ENCODE results near the gene PTPN20.
"Not testable (repeated sequence)": the region's sequence is repeated elsewhere in the genome, so short reads cannot be mapped to it uniquely, and the experiment has no call there.

DNA sequence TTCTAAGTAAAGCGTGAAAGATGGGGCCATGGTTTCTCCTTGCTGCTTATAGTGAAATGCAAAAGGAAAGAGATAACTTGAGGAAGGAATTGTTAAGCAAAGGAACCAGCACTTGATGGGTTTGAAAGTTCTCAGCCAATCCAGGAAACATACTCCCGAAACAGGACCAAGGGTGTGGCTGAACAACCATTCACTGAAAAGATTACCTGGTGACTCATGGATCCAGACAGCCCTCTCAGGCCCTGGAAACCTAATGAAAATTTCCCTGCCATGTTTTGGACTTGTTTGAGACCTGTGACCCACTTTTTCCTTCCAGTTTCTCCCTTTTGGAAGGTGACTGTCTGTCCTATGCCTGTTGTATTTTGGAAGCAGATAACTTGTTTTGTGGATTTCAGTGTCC is 11.3 kb downstream of the PTPN20 start:
- TF ChIP-seq, protein P1, sequence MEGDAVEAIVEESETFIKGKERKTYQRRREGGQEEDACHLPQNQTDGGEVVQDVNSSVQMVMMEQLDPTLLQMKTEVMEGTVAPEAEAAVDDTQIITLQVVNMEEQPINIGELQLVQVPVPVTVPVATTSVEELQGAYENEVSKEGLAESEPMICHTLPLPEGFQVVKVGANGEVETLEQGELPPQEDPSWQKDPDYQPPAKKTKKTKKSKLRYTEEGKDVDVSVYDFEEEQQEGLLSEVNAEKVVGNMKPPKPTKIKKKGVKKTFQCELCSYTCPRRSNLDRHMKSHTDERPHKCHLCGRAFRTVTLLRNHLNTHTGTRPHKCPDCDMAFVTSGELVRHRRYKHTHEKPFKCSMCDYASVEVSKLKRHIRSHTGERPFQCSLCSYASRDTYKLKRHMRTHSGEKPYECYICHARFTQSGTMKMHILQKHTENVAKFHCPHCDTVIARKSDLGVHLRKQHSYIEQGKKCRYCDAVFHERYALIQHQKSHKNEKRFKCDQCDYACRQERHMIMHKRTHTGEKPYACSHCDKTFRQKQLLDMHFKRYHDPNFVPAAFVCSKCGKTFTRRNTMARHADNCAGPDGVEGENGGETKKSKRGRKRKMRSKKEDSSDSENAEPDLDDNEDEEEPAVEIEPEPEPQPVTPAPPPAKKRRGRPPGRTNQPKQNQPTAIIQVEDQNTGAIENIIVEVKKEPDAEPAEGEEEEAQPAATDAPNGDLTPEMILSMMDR (IDR thresholded peaks at IDR 0.05; ENCODE audit: low read depth, low read length, poor library complexity, severe bottlenecking) = not testable (repeated sequence)
- not testable (repeated sequence) for TF ChIP-seq EZH2phosphoT487 (IDR thresholded peaks at IDR 0.05; ENCODE audit: borderline replicate concordance, low read length)
